WERI-Rb-1 (cell line): ENCODE results near the gene SPACA9.
A peak's percentile ranks its signal among the peaks of the same experiment; 100 is the strongest.

Experiments
- DNase-seq: peaks from one replicate; pipeline ENCODE4 v3.0.0-alpha.2; 2020
- H3K27ac ChIP-seq: fragments of 250-450 bp; sonication (Bioruptor Pico); 2 replicates; pipeline ENCODE4 v1.5.1; 2020; ENCODE audit warnings: mild to moderate bottlenecking, moderate library complexity
- H3K27me3 ChIP-seq: fragments of 250-450 bp; sonication (Bioruptor Pico); 2 replicates; pipeline ENCODE4 v1.5.1; 2021; ENCODE audit warnings: mild to moderate bottlenecking, low read depth, moderate library complexity; ENCODE audit not compliant: insufficient read depth, severe bottlenecking
- H3K36me3 ChIP-seq: fragments of 250-450 bp; sonication (Bioruptor Pico); 2 replicates; pipeline ENCODE4 v1.5.1; 2020; ENCODE audit warnings: mild to moderate bottlenecking, moderate library complexity
- H3K4me3 ChIP-seq: 2 replicates; pipeline ENCODE4 v1.5.1; 2011; ENCODE audit warnings: low read depth, mild to moderate bottlenecking, control low read depth, low read length
- H3K9me3 ChIP-seq: fragments of 250-450 bp; sonication (Bioruptor Pico); 2 replicates; pipeline ENCODE4 v1.5.1; 2021; ENCODE audit warnings: mild to moderate bottlenecking, moderate library complexity; ENCODE audit not compliant: severe bottlenecking
- TF ChIP-seq, protein P1 (sequence below): IDR thresholded peaks from 2 replicates; pipeline ENCODE4 v1.5.1; 2011; ENCODE audit warnings: low read depth, mild to moderate bottlenecking, control low read depth, inconsistent platforms, low read length

SPACA9 gene

DNA sequence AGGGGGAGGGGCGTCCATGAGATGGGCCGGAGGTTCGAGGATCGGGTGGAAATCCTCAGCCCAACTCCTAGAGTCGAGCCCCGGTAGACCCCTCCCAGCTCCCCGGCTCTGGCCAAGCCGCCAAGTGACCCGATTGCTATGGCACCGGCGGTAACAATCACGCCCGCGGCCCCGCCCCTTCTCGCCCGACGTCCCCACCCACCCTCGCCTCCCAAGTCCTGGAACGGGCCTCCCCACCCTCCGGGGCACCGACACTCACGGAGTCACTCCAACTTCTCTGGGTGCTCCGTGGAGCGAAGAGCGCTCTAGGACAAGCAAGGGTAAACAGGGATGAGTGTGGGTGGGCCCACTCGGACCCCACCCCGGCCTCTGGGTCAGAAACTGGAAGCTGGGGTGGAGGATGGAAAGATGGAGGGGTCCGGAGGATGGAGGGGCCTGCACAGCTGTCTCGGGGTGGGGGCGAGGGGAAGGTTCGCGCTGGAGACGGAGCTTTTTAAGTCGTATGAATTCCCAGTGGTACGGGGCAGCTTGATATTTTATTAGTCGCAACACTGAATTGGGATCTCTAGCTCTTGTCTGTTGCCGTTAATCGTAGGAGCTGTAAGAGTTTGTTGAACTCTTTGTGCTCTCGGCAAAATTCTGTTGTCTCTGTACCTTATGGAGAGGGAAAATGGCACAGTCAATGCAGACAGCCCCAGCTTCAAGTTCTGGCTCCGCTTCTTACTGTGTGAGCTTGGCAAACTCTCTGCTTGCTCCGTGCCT, at the start of gene SPACA9:
Gene SPACA9, plus strand, starts transcription at position 204 of the 762 bp plus-strand sequence. CDS start 5,050 bp downstream, outside the sequence.
- no peaks in the 10 kb centered on the region for H3K9me3 ChIP-seq
- peak; percentile 73 for DNase-seq
- TF ChIP-seq, protein P1, sequence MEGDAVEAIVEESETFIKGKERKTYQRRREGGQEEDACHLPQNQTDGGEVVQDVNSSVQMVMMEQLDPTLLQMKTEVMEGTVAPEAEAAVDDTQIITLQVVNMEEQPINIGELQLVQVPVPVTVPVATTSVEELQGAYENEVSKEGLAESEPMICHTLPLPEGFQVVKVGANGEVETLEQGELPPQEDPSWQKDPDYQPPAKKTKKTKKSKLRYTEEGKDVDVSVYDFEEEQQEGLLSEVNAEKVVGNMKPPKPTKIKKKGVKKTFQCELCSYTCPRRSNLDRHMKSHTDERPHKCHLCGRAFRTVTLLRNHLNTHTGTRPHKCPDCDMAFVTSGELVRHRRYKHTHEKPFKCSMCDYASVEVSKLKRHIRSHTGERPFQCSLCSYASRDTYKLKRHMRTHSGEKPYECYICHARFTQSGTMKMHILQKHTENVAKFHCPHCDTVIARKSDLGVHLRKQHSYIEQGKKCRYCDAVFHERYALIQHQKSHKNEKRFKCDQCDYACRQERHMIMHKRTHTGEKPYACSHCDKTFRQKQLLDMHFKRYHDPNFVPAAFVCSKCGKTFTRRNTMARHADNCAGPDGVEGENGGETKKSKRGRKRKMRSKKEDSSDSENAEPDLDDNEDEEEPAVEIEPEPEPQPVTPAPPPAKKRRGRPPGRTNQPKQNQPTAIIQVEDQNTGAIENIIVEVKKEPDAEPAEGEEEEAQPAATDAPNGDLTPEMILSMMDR, result no peak
- H3K4me3 ChIP-seq, result peak within 1 kb of the TSS; percentile 98
- peaks cover 7% of the 10 kb centered on the region for H3K36me3 ChIP-seq
- H3K27me3 ChIP-seq, result peaks cover 9% of the 10 kb centered on the region
- peak within 1 kb of the TSS; percentile 81 for H3K27ac ChIP-seq

DNA sequence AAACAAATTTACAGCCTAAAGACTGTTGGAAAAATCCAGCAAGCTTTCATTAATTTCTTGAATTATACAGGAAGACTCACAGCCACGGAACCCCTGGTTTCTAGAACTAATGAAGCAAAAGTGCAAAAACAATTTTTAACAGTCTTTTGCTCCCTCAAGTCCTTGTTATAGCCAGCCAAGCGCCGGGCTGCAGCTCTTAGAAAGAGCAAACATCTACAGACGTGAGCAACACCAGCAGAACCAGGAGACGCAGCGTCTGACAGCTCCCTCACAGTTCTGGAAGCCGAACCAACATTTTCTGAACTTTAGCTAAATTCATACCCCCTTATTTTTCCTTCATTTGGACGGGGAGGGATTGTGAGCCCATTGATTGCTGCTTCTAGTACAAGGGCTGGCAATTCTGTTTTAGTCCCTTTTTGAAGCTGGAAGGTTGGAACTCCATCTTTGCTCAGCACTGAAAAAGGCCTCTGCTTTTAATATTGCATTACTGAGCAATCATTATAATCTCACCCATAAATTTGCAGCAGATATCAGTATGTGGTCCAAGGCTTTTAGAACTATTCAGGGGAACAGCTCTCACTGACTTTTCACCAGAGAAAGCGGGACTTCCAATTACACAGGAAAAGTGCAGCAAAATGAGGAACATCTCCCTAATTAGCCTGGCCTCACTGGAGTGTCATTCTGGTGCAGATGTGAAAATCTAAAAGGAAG, 46.4 kb upstream of the SPACA9 start:
- no peaks in the 10 kb centered on the region for H3K36me3 ChIP-seq
- H3K27ac ChIP-seq, result no peak overlapping the region
- H3K9me3 ChIP-seq, result no peaks in the 10 kb centered on the region
- DNase-seq, result no peak
- H3K4me3 ChIP-seq, result no peak overlapping the region
- no peaks in the 10 kb centered on the region for H3K27me3 ChIP-seq
- TF ChIP-seq, protein P1, result no peak

DNA sequence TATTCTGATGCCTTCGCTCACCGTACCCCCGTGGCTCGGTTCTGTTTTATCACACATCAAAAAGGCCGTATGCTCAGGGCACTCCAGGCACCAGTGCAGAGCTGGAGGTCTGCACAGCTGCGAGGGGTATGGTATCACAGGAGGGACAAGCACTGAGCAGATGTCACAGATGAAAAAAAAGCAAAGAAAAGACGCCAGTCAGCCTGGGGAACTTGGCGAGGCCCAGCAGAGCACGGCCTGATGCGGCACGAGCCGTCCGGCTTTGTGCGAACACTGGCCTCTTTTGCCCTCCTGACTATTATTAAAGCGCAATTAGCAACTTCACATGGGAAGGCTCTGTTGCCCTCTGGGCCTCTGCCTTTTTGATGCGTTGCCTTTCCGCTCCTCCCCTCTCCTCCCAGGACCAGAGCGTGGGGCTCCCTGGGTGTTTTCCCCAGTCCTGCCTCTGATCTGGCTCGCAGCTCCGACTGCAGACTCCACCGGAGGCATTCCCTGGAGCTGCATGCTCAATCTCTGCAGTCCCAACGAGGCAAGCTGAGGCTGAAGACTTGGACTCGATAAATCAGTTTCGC, 45.1 kb upstream of the SPACA9 start:
- H3K27me3 ChIP-seq, result no peaks in the 10 kb centered on the region
- no peak overlapping the region for H3K27ac ChIP-seq
- DNase-seq, result no peak
- H3K9me3 ChIP-seq, result no peaks in the 10 kb centered on the region
- TF ChIP-seq, protein P1, result no peak
- H3K4me3 ChIP-seq, result no peak overlapping the region
- H3K36me3 ChIP-seq, result no peaks in the 10 kb centered on the region

DNA sequence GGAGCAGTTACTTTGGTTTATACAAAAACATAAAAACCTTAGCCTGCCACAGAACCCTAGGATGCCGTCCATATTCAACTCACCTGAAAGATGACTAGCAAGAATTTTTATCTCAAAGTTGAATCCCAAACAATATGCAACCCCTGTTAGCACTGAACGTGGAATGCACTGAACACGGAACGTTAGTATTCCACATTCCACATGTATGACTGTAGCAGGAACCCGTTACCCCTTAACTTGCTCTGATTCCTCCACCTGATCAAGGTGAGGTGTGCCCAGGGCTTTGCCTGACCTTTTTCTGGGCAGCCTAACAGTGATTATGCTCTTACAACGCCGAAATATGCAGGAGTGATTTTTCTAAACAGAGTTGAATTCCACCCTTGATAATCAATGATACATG, 44.4 kb upstream of the SPACA9 start:
- no peak for DNase-seq
- Histone ChIP-seq H3K9me3 (no peaks in the 10 kb centered on the region), H3K36me3 (no peaks in the 10 kb centered on the region), H3K4me3 (no peak overlapping the region), H3K27ac (no peak overlapping the region), H3K27me3 (no peaks in the 10 kb centered on the region)
- TF ChIP-seq, protein P1, result no peak

DNA sequence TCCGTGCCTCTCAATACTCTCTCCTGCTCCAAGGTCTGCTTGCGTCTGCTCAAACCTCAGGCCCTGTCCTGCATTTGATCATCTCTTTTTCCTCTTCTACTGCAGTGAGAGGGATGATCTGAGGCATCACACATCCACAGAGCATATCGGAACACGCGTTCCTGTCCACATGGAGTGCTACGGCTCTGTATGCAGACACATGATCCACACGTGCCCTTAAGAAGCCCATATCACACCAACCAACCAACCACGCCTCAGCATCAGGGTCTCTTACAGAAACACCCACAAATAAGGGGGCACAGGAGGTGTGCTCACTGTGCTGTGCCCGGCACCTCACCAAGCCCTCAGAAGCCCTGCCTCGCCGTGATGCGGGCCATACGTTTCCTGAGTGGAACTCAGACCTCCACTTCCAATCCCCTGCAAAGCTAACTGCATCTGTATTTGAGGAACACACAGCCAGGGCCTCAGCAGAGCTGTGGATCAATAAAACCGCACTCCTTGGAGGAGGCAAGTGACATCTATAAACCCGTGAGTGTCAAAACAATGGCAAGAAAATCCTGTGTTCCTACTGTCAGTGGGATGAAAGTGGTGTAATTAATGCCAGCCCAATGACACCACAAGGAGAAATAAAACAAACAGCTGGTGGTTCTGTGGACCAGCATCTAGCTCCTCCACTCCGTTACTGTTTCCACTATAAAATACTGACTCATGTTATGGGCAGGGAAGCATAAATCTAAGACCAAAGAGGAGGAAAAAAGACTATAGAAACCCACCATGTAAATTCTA, 41.0 kb upstream of the SPACA9 start:
- no peak for DNase-seq
- no peaks in the 10 kb centered on the region for H3K36me3 ChIP-seq
- H3K4me3 ChIP-seq, result no peak overlapping the region
- TF ChIP-seq, protein P1, result no peak
- no peaks in the 10 kb centered on the region for H3K27me3 ChIP-seq
- H3K9me3 ChIP-seq, result no peaks in the 10 kb centered on the region
- H3K27ac ChIP-seq, result no peak overlapping the region
